CD4-positive, alpha-beta T cell treated with Interleukin-4 for 4 hours (primary cell): ENCODE measurements around the gene CDH20.
"Not testable (repeated sequence)": the region's sequence is repeated elsewhere in the genome, so short reads cannot be mapped to it uniquely, and the experiment has no call there.

Source experiments
- DNase-seq: peaks from one replicate; pipeline ENCODE4 v3.0.0-alpha.2; 2020

The CDH20 gene

GRCh38 chr18:61350578-61350977 is 17.3 kb downstream of the CDH20 start:
- DNase-seq = no peak

- no peak for DNase-seq
Measured at GRCh38 chr18:61352059-61352458, 18.8 kb downstream of the CDH20 start.

GRCh38 chr18:61352611-61353010 is 19.4 kb downstream of the CDH20 start:
- no peak for DNase-seq

DNA sequence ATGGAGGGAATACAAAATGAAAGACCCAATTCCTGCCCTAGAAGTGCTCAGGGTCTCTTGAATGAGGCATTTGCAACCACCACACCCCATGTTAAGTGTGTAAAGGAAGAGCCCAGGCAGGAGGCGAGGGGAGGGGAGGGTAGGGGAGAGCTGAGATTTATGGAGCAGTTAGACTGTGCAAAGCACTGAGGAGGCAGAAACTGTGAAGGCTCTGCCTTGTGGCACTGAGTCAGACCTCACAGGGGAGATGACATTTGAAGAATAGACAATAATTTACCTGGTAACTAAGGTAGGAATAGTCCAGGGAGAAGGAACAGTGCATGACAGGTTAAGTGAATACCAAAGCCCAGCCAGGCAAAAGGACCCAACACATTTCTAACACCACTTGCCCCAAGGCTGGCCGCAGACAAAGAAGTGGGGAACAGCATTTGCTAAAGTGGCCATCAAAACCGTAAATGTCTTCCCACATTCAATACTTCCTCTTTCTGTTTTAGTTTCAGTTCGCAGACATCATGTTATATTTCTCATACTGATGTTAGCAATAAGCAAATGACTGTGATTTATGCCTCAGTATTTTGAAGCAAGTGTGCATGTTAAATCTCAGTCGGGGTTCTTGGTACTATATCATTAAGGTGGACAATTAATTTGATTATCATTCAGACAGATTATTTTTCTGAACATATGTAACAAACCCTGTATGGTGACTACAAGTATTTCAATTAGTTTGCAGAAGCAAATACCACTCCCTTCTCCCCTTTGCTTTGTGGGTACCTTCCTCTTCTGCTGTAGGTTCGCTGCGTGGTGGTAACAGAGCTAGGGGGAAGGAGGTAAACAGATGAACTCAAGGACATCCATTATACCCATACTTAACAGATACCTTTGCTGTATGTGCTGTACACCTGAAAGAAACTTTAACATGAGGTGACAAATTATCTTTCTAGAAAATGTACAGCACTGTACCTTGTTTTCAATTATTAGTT is 27.5 kb downstream of the CDH20 start:
- no peak for DNase-seq

DNA sequence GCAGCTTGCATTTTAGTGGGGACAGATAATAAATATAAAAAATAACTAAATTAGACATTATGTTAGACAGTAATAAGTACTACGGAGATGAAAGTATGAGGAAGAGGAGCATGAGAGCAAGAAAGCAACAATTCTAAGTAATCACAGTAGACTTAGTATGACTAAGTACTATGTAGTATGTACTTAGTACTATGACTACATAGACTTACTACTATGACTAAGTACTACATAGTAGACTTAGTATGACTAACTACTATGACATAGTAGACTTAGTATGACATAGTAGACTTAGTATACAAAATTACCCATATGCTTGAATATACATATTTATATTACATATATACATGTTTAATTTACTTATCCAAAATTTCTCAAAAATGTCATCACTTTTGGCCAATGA is 29.3 kb downstream of the CDH20 start:
- DNase-seq = no peak

DNA sequence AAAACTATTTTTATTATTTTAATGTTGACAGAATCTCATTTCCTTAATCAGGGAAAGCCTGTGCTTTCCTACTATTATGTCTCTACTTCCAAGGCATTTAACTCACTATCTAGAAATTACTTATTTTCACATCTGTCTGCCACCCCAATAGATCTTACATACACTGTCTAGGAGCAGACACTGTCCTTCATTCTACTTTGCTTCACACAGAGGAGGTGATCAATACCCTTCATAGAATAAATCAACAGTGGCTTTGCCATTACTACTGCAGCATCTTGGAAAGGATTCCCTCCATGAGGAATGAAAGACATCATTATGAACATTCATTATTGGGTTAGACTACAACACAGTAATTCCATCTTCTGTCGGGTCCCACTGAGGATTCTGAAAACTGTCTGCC is 31.7 kb downstream of the CDH20 start:
- DNase-seq = no peak

- no peak for DNase-seq
Measured at GRCh38 chr18:61368001-61368400, 34.8 kb downstream of the CDH20 start.

DNA sequence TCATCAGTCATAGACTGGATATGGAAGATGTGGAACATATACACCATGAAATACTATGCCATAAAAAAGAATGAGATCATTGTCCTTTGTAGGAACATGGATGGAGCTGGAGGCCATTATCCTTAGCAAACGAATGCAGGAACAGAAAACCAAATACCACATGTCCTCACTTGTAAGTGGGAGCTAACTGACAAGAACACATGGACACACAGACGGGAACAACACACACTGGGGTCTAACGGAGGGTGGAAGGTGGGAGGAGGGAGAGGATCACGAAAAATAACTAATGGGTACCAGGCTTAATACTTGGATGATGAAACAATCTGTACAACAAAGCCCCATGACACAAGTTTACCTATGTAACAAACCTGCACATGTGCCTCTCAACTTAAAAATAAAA is 36.4 kb downstream of the CDH20 start:
- not testable (repeated sequence) for DNase-seq

- DNase-seq = no peak
Measured at GRCh38 chr18:61371111-61371510, 37.9 kb downstream of the CDH20 start.

DNA sequence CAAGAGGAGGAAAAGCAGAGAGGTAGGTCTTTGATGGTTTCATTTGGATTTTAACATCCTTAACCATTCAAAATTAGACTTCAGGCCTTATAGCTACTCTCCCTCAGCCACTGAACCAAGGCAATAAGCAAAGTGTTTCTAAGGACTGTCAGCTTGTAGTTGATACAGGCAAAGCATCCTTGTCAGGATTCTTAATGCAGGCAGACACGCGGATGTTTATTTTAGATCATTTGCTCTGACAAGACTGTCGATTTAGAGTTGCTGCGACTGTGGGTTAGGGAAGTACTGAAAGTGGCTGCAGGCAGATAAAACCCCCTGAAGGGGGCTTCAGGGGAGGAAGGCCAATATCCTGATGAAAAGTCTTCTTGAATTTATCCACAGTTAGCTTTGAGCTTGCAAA is 46.6 kb downstream of the CDH20 start:
- no peak for DNase-seq

DNA sequence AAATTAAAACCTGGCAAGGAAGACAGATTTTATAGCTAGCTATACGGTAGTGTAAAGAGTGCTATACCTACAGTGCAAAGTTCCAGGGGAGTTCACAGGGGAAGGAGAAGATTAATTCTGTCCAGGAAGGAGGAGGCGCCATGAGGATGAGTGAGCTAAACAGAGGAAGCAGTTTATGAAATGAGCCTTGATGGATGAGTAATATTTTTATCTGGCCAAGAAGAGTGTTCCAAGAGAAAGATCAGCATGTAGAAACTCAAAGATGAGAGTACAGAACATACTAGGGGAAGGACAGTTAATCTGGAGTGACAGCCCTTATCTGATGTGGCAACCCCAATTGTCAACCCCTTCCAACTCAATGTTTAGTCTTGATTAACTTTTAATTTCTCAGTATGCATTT is 54.8 kb downstream of the CDH20 start:
- no peak for DNase-seq

GRCh38 chr18:61394983-61395382 is 61.8 kb downstream of the CDH20 start:
- DNase-seq = no peak

DNA sequence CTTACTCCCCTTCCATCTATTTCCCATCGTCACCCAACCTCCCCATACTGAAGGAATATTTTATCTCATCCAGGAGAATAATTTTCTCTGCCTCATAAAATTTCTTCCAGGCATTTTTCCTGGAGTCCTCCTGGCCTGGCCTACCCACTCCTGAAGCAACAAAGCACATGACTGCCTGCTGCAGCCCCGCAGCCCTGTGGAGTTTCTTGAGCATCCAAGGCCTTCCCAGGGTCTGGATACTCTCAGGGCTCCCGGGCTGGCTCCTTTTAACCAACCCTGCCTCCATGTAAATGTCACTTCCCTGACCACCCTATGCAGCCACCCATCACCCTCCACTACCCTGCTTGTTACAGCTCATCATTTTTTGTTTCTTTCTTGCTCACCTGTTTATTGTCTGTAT is 64.0 kb downstream of the CDH20 start:
- no peak for DNase-seq

- DNase-seq = no peak
Measured at GRCh38 chr18:61398961-61399705, 65.9 kb downstream of the CDH20 start.

- DNase-seq = no peak
Measured at GRCh38 chr18:61400016-61400635, 66.9 kb downstream of the CDH20 start.

DNA sequence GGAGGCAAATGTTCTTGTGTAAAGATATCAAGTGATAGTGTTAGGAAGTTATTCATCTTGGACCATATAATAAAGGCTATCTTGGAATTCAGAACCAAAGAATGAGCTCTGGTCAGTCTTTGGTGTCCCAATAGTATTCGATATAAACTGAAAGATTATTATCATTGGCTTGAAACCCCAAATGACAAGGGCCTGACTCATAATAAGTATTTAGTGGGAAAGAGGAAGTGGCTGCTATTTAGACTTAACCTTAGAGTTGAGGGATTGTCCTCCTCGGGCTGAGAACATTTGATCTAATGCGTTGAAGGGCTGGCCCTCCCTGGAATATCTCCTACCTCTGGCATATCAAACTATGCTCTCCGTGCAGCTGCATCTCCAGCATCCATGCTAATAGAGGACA is 67.5 kb downstream of the CDH20 start:
- no peak for DNase-seq

DNA sequence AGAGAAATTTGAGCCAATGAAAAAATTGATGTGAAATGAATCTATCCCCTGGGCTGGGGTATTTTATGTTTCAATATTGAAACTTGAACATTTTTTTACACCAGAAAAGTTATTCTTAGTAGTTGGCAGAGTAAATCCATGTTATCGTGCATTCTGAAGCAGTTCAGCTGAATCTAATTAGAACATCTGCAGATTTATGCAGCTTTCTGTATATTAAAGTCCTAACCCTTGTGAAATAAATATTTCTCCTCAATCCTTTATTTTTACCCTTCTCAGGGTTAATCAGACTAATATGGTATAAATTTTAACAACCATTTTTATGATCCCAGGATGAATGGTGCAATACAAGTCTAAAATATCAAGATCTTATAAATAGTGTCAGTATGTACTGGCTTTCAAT is 69.5 kb downstream of the CDH20 start:
- DNase-seq = no peak

DNA sequence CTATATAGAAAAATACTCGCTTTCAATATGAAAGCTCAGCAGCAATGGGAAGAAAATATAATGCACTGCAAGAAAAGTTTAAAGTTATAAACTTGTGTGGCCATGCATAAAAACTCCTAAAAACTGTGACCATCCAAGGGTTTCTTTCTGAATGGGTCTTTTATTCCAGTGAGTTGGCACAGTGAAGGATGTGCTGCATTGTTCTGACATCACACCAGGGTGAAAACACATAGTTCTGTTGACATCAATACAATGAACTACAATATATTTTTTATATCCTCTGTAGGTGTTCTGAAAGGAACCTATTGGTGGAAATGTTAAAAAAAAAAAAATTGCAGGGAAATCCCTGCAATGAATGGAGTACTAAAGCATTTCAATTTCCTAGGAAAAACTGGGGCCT is 80.2 kb downstream of the CDH20 start:
- no peak for DNase-seq

GRCh38 chr18:61414086-61414485 is 80.9 kb downstream of the CDH20 start:
- no peak for DNase-seq

DNA sequence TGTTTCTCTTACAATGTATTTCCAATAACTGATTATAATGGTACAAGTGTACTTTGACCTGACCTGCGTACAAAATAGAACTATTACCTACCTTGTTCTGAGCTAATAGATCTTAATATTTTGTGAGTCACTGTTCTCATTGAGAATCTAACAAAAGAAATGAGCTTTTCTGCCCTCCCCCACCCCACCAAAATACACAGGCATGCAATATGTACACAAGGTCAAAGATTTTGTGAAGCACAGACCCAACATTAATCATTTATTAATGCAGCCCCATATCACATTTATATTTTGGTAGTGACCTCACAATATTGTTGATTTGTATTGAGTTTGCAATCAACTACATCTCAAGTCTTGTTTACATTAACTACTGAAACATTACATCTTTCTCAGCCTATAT is 86.5 kb downstream of the CDH20 start:
- DNase-seq = no peak

GRCh38 chr18:61420218-61420885 is 87.1 kb downstream of the CDH20 start:
- DNase-seq = no peak

DNA sequence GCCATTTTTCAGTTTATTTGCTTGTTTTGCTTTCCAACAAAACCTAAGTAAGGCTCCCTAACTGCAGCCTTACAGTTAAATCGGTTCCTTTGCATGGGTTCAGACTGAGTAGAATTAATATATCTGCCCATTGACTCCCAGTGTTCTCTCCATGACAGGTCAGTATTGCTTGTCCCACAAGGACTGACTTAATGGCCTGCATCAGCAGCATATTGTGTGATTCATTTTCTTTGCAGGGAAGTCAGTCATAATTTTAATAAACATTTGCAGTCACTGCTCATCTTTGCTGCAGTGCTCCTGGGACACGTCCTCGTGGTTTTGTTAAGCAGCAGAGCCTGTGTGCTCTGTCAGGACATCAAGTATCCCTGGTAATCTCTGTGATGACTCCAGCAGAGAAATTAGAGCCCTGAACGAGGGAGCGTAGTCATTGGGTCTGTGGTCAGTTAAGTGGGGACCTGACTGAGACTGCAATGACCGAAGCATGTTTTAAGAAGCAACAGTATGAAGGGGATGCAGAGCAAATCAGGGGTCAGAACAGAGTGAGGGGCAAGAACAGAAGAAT is 93.3 kb downstream of the CDH20 start:
- no peak for DNase-seq

GRCh38 chr18:61428266-61428665 is 95.0 kb downstream of the CDH20 start:
- DNase-seq = no peak
